Neuronal stem cell (in vitro differentiated cells): ENCODE results near the gene SEC24D.

Source experiments
- DNase-seq: peaks from one replicate; pipeline ENCODE4 v3.0.0-alpha.2; 2013; ENCODE audit warnings: low spot score
- H2AFZ ChIP-seq: one replicate; pipeline ENCODE4 v1.6.1; 2013; ENCODE audit warnings: mild to moderate bottlenecking, low read length, inconsistent platforms
- H2AK5ac ChIP-seq: 2 replicates; pipeline ENCODE4 v1.6.1; 2013; ENCODE audit warnings: low read depth, mild to moderate bottlenecking, inconsistent platforms, low read length, moderate library complexity, mixed read lengths
- H2BK120ac ChIP-seq: 2 replicates; pipeline ENCODE4 v1.6.1; 2013; ENCODE audit warnings: low read depth, mild to moderate bottlenecking, inconsistent platforms, low read length, moderate library complexity, mixed read lengths
- H2BK12ac ChIP-seq: one replicate; pipeline ENCODE4 v1.6.1; 2013; ENCODE audit warnings: low read length, inconsistent platforms
- H2BK15ac ChIP-seq: 2 replicates; pipeline ENCODE4 v1.6.1; 2013; ENCODE audit warnings: mild to moderate bottlenecking, low read length, inconsistent platforms, mixed read lengths
- H2BK5ac ChIP-seq: one replicate; pipeline ENCODE4 v1.6.1; 2013; ENCODE audit warnings: inconsistent platforms, mild to moderate bottlenecking, low read length, moderate library complexity
- H3K14ac ChIP-seq: one replicate; pipeline ENCODE4 v1.6.1; 2013; ENCODE audit warnings: low read length, inconsistent platforms
- H3K18ac ChIP-seq: 2 replicates; pipeline ENCODE4 v1.6.1; 2013; ENCODE audit warnings: low read length, inconsistent platforms
- H3K23ac ChIP-seq: 2 replicates; pipeline ENCODE4 v1.6.1; 2013; ENCODE audit warnings: low read depth, mild to moderate bottlenecking, mixed read lengths, low read length, inconsistent platforms; ENCODE audit not compliant: poor library complexity
- H3K27ac ChIP-seq: replicated peaks from 3 replicates; pipeline ENCODE4 v1.5.1; 2013; ENCODE audit warnings: low read length, inconsistent platforms
- H3K27me3 ChIP-seq, 3 experiments: 2 replicates each; pipeline ENCODE4 v1.6.1; 2013; ENCODE audit warnings: low read length in 3 of 3, mild to moderate bottlenecking in 2 of 3, inconsistent platforms in 1 of 3, low read depth in 1 of 3, mixed read lengths in 1 of 3, moderate library complexity in 1 of 3; ENCODE audit not compliant: control insufficient read depth in 3 of 3, insufficient read depth in 3 of 3
- H3K36me3 ChIP-seq, 2 donors: replicated peaks in 1 of 2; 2 replicates each; pipeline ENCODE4 v1.6.1; 2013; ENCODE audit warnings: low read length in 2 of 2; ENCODE audit not compliant: control insufficient read depth in 2 of 2, insufficient read depth in 2 of 2
- H3K4ac ChIP-seq: 2 replicates; pipeline ENCODE4 v1.6.1; 2013; ENCODE audit warnings: inconsistent platforms, mild to moderate bottlenecking, low read length, moderate library complexity
- H3K4me1 ChIP-seq, 2 donors: 1 replicate in 1 of 2; 2 replicates in 1 of 2; pipeline ENCODE4 v1.6.1; 2013; ENCODE audit warnings: low read length in 2 of 2, low read depth in 1 of 2; ENCODE audit not compliant: control insufficient read depth in 2 of 2, insufficient read depth in 1 of 2
- H3K4me2 ChIP-seq: one replicate; pipeline ENCODE4 v1.6.1; 2013; ENCODE audit warnings: mild to moderate bottlenecking, low read length, inconsistent platforms; ENCODE audit not compliant: insufficient read depth, poor library complexity, severe bottlenecking
- H3K4me3 ChIP-seq, 2 donors: 2 replicates each; pipeline ENCODE4 v1.5.1; 2013; ENCODE audit warnings: low read length in 2 of 2, mild to moderate bottlenecking in 2 of 2, inconsistent platforms in 1 of 2, moderate library complexity in 1 of 2
- H3K79me1 ChIP-seq: one replicate; pipeline ENCODE4 v1.6.1; 2013; ENCODE audit warnings: low read depth, mild to moderate bottlenecking, inconsistent platforms, low read length, moderate library complexity
- H3K9ac ChIP-seq: one replicate; pipeline ENCODE4 v1.6.1; 2013; ENCODE audit warnings: mild to moderate bottlenecking, low read depth, low read length, inconsistent platforms; ENCODE audit not compliant: poor library complexity
- H3K9me3 ChIP-seq, 2 donors: replicated peaks in 1 of 2; 2 replicates each; pipeline versions ENCODE3 to v1.6.1; 2013; ENCODE audit warnings: low read length in 2 of 2, mild to moderate bottlenecking in 2 of 2, inconsistent platforms in 1 of 2, low read depth in 1 of 2, mixed read lengths in 1 of 2, moderate library complexity in 1 of 2; ENCODE audit not compliant: control insufficient read depth in 2 of 2, insufficient read depth in 1 of 2
- H4K8ac ChIP-seq: one replicate; pipeline ENCODE4 v1.6.1; 2013; ENCODE audit warnings: low read depth, mild to moderate bottlenecking, inconsistent platforms, low read length, moderate library complexity
- H4K91ac ChIP-seq: one replicate; pipeline ENCODE4 v1.6.1; 2013; ENCODE audit warnings: low read length, low read depth, mild to moderate bottlenecking, inconsistent platforms; ENCODE audit not compliant: poor library complexity
- WGBS, 2 donors: extraction: QIAGEN DNeasy Blood & Tissue Kit; methylation state at CpG; one replicate each; pipeline ENCODE4 v1.1.7; 2013; ENCODE audit warnings: missing lambda C conversion rate in 2 of 2, mixed read lengths in 1 of 2; ENCODE audit not compliant: insufficient read length in 2 of 2, insufficient replicate concordance in 1 of 2; ENCODE audit errors: extremely low coverage in 2 of 2; 5-methylcytosine and 5-hydroxymethylcytosine counted together

The SEC24D gene

GRCh38 chr4:118712872-118713271 is 123.1 kb downstream of the SEC24D start:
- no peak overlapping the region for H4K91ac ChIP-seq
- no CpG with 5 or more reads among the region's 1 CpG for WGBS, 2 donors
- no peaks in the 10 kb centered on the region for H3K27me3 ChIP-seq
- H2BK15ac ChIP-seq: no peak overlapping the region
- no peak overlapping the region for H2BK5ac ChIP-seq
- no peak overlapping the region for H2BK12ac ChIP-seq
- H3K4me3 ChIP-seq: no peak overlapping the region
- DNase-seq: no peak
- H3K4me1 ChIP-seq: no peaks in the 10 kb centered on the region
- H3K36me3 ChIP-seq: peaks cover 8 to 60% of the 10 kb centered on the region in 2 donors
- no peak overlapping the region for H3K14ac ChIP-seq
- no peak overlapping the region for H2AFZ ChIP-seq
- no peak overlapping the region for H3K23ac ChIP-seq
- no peaks in the 10 kb centered on the region for H3K9me3 ChIP-seq
- H3K4ac ChIP-seq: no peak overlapping the region
- H4K8ac ChIP-seq: no peak overlapping the region
- no peak overlapping the region for H3K18ac ChIP-seq
- no peaks in the 10 kb centered on the region for H3K79me1 ChIP-seq
- H3K9ac ChIP-seq: no peak overlapping the region
- H3K27ac ChIP-seq: no peak overlapping the region
- H3K4me2 ChIP-seq: no peak overlapping the region
- H2AK5ac ChIP-seq: no peak overlapping the region
- no peak overlapping the region for H2BK120ac ChIP-seq

- no peaks in the 10 kb centered on the region for H3K4me1 ChIP-seq
- peaks cover 11 to 77% of the 10 kb centered on the region in 2 donors for H3K36me3 ChIP-seq
- H3K18ac ChIP-seq: no peak overlapping the region
- H2BK5ac ChIP-seq: no peak overlapping the region
- H3K9me3 ChIP-seq: no peaks in the 10 kb centered on the region
- H3K27ac ChIP-seq: no peak overlapping the region
- H3K4me2 ChIP-seq: no peak overlapping the region
- H3K27me3 ChIP-seq: no peaks in the 10 kb centered on the region
- H2AFZ ChIP-seq: no peak overlapping the region
- no peak overlapping the region for H4K8ac ChIP-seq
- no peak overlapping the region for H2BK15ac ChIP-seq
- no peak for DNase-seq
- no CpG with 5 or more reads among the region's 2 CpGs for WGBS, 2 donors
- H3K4me3 ChIP-seq: no peak overlapping the region
- H2BK12ac ChIP-seq: no peak overlapping the region
- no peak overlapping the region for H3K4ac ChIP-seq
- no peak overlapping the region for H3K9ac ChIP-seq
- no peak overlapping the region for H3K14ac ChIP-seq
- no peak overlapping the region for H2AK5ac ChIP-seq
- no peak overlapping the region for H2BK120ac ChIP-seq
- H3K23ac ChIP-seq: no peak overlapping the region
- H4K91ac ChIP-seq: no peak overlapping the region
- H3K79me1 ChIP-seq: no peaks in the 10 kb centered on the region
Measured at GRCh38 chr4:118711052-118711451, 124.9 kb downstream of the SEC24D start.

- no peaks in the 10 kb centered on the region for H3K79me1 ChIP-seq
- H3K4me3 ChIP-seq: no peak overlapping the region
- DNase-seq: no peak
- no peaks in the 10 kb centered on the region for H3K9me3 ChIP-seq
- H2BK5ac ChIP-seq: no peak overlapping the region
- H4K91ac ChIP-seq: no peak overlapping the region
- no peak overlapping the region for H2AFZ ChIP-seq
- no peak overlapping the region for H2BK12ac ChIP-seq
- no peak overlapping the region for H3K23ac ChIP-seq
- no peak overlapping the region for H3K18ac ChIP-seq
- H3K14ac ChIP-seq: no peak overlapping the region
- H2BK120ac ChIP-seq: no peak overlapping the region
- no peaks in the 10 kb centered on the region for H3K27me3 ChIP-seq
- no peak overlapping the region for H2BK15ac ChIP-seq
- H3K4me1 ChIP-seq: no peaks in the 10 kb centered on the region
- peaks cover 12 to 95% of the 10 kb centered on the region in 2 donors for H3K36me3 ChIP-seq
- no CpG with 5 or more reads among the region's 2 CpGs for WGBS, 2 donors
- H3K27ac ChIP-seq: no peak overlapping the region
- no peak overlapping the region for H3K9ac ChIP-seq
- H4K8ac ChIP-seq: no peak overlapping the region
- H3K4ac ChIP-seq: no peak overlapping the region
- no peak overlapping the region for H2AK5ac ChIP-seq
- H3K4me2 ChIP-seq: no peak overlapping the region
Measured at GRCh38 chr4:118703118-118703517, 132.8 kb downstream of the SEC24D start.

- Histone ChIP-seq H3K27ac (peak within 1 kb of the TSS; percentile 66), H2BK5ac (no peak within 1 kb of the TSS), H3K79me1 (no peaks in the 10 kb centered on the region), H3K23ac (no peak within 1 kb of the TSS), H2BK15ac (no peak within 1 kb of the TSS), H3K9me3 (no peaks in the 10 kb centered on the region), H3K14ac (no peak within 1 kb of the TSS), H3K4me2 (peak within 1 kb of the TSS; percentile 48), H3K9ac (peak within 1 kb of the TSS; percentile 89), H2AFZ (peak within 1 kb of the TSS; percentile 93), H3K36me3 (peaks cover 3 to 30% of the 10 kb centered on the region in 2 donors), H2BK120ac (no peak within 1 kb of the TSS), H2AK5ac (no peak within 1 kb of the TSS), H3K4me3 (peak within 1 kb of the TSS; percentile 68 to 90), H3K4ac (no peak within 1 kb of the TSS), H3K27me3 (no peaks in the 10 kb centered on the region), H2BK12ac (no peak within 1 kb of the TSS), H4K8ac (no peak within 1 kb of the TSS), H3K18ac (peak within 1 kb of the TSS; percentile 87), H4K91ac (no peak within 1 kb of the TSS), H3K4me1 (peaks cover 1 to 5% of the 10 kb centered on the region in 2 donors)
- DNase-seq: peak; percentile 87
- no CpG with 5 or more reads among the region's 42 CpGs for WGBS, 2 donors
Measured at GRCh38 chr4:118684873-118685811, 150.8 kb downstream of the SEC24D start, which contains the start of gene METTL14. Gene METTL14, plus strand, starts transcription at chr4:118685392. Its CDS starts 143 bp downstream, at chr4:118685535.
